Body of pancreas (tissue), 4 donors: ENCODE data around the gene GMPR.

Source experiments
- CTCF ChIP-seq, 7 experiments: fragments of 450-650 bp in 4 of 7; fragments of 200-600 bp in 3 of 7; sonication (generic) in 3 of 7; IDR thresholded peaks; one replicate each; pipeline ENCODE4 v1.5.1; 2016 to 2019; ENCODE audit warnings: antibody characterized with exemption in 7 of 7
- POLR2A ChIP-seq, 3 donors: fragments of 450-650 bp; IDR thresholded peaks; one replicate each; pipeline ENCODE4 v1.6.1; 2016; ENCODE audit warnings: antibody characterized with exemption in 3 of 3, mild to moderate bottlenecking in 2 of 3

GRCh38 chr6:16299861-16300260, 61.5 kb downstream of the GMPR start:
- TF ChIP-seq CTCF (IDR thresholded peaks at IDR 0.05) (no peak), POLR2A (IDR thresholded peaks at IDR 0.05) (no peak)
